ENCODE data around the gene CLIC5.

CLIC5 gene

GRCh38 chr6:45881705-45882467 lies 133.8 kb downstream of the CLIC5 start:
- DNase-seq, result no peak

- no peak for DNase-seq
These were observed 135.0 kb downstream of the CLIC5 start for GRCh38 chr6:45880676-45881075.

GRCh38 chr6:45880159-45880558 lies 135.5 kb downstream of the CLIC5 start:
- no peak for DNase-seq

GRCh38 chr6:45877970-45878590 lies 137.6 kb downstream of the CLIC5 start:
- no peak for DNase-seq

- DNase-seq, result no peak
These were observed 142.8 kb downstream of the CLIC5 start for GRCh38 chr6:45872827-45873365.

- no peak for DNase-seq
These were observed 145.1 kb downstream of the CLIC5 start for GRCh38 chr6:45870531-45870930.

GRCh38 chr6:45864651-45865050 lies 151.0 kb downstream of the CLIC5 start:
- no peak for DNase-seq

- DNase-seq, result no peak
These were observed 157.0 kb downstream of the CLIC5 start for GRCh38 chr6:45858691-45859090.

GRCh38 chr6:45857827-45858226 lies 157.8 kb downstream of the CLIC5 start:
- DNase-seq, result no peak

GRCh38 chr6:45855642-45856394 lies 159.8 kb downstream of the CLIC5 start:
- no peak for DNase-seq

GRCh38 chr6:45854149-45854742 lies 161.4 kb downstream of the CLIC5 start:
- no peak for DNase-seq

GRCh38 chr6:45851034-45851400 lies 164.6 kb downstream of the CLIC5 start:
- no peak for DNase-seq

- DNase-seq, result no peak
These were observed 165.2 kb downstream of the CLIC5 start for GRCh38 chr6:45850378-45851033.

- no peak for DNase-seq
These were observed 170.1 kb downstream of the CLIC5 start for GRCh38 chr6:45845567-45845966.

- no peak for DNase-seq
These were observed 170.7 kb downstream of the CLIC5 start for GRCh38 chr6:45844986-45845385.

- no peak for DNase-seq
These were observed 171.7 kb downstream of the CLIC5 start for GRCh38 chr6:45843848-45844521.

GRCh38 chr6:45841062-45841461 lies 174.6 kb downstream of the CLIC5 start:
- no peak for DNase-seq

GRCh38 chr6:45838996-45839395 lies 176.7 kb downstream of the CLIC5 start:
- DNase-seq, result no peak

GRCh38 chr6:45838451-45838850 lies 177.2 kb downstream of the CLIC5 start:
- DNase-seq, result no peak

GRCh38 chr6:45837541-45838200 lies 178.0 kb downstream of the CLIC5 start:
- DNase-seq, result no peak

- DNase-seq, result no peak
These were observed 178.7 kb downstream of the CLIC5 start for GRCh38 chr6:45836984-45837383.

GRCh38 chr6:45836438-45836824 lies 179.2 kb downstream of the CLIC5 start:
- no peak for DNase-seq
